Renal cortical epithelial cell (primary cell): ENCODE results near the gene MED25. TPM values are rescaled to one million over a fixed set of nuclear protein-coding genes. Genes with fewer than 3 reads are reported as not detected.

Source experiments
- DNase-seq: peaks from one replicate; pipeline ENCODE4 v3.0.0-alpha.2; 2011; ENCODE audit warnings: low read depth
- total RNA-seq: library from RNA; depleted of rRNA; stranded (reverse); fragments of >200 nt; gene quantifications from 2 replicates; pipeline ENCODE4 v1.2.3, GENCODE V29; 2014

MED25 gene
- total RNA-seq, 1 donor from 2014 or later, result 66.7 TPM

GRCh38 chr19:49857838-49858087 is 39.7 kb downstream of the MED25 start:
- DNase-seq, result no peak

GRCh38 chr19:49858088-49858985 is 40.2 kb downstream of the MED25 start:
- DNase-seq, result no peak

GRCh38 chr19:49859682-49860335 is 41.7 kb downstream of the MED25 start:
- DNase-seq, result no peak

GRCh38 chr19:49860336-49861102 is 42.4 kb downstream of the MED25 start:
- no peak for DNase-seq

GRCh38 chr19:49861107-49861506 is 43.0 kb downstream of the MED25 start:
- no peak for DNase-seq

- DNase-seq, result no peak
Observed at GRCh38 chr19:49861541-49862378, 43.7 kb downstream of the MED25 start.

GRCh38 chr19:49862391-49863253 is 44.5 kb downstream of the MED25 start:
- DNase-seq, result no peak

GRCh38 chr19:49863254-49863934 is 45.3 kb downstream of the MED25 start:
- DNase-seq, result no peak

GRCh38 chr19:49863935-49864320 is 45.8 kb downstream of the MED25 start:
- DNase-seq, result no peak

- no peak for DNase-seq
Observed at GRCh38 chr19:49864890-49865289, 46.8 kb downstream of the MED25 start.

- peak; percentile 83 for DNase-seq
Observed at GRCh38 chr19:49866933-49867782, 49.1 kb downstream of the MED25 start, which contains the start of gene PNKP. Gene PNKP, minus strand, starts transcription at chr19:49867576. Its CDS starts 372 bp downstream, at chr19:49867204.

- no peak for DNase-seq
Observed at GRCh38 chr19:49869009-49869483, 51.0 kb downstream of the MED25 start.

GRCh38 chr19:49869484-49870308 is 51.6 kb downstream of the MED25 start:
- peak; percentile 100 for DNase-seq

- no peak for DNase-seq
Observed at GRCh38 chr19:49870309-49870901, 52.3 kb downstream of the MED25 start.

GRCh38 chr19:49871349-49871985 is 53.4 kb downstream of the MED25 start:
- DNase-seq, result no peak

- no peak for DNase-seq
Observed at GRCh38 chr19:49872245-49873128, 54.4 kb downstream of the MED25 start.
